WERI-Rb-1 (cell line): ENCODE measurements around the gene CRBN.

Source experiments
- DNase-seq: peaks from one replicate; pipeline ENCODE4 v3.0.0-alpha.2; 2020
- H3K27ac ChIP-seq: fragments of 250-450 bp; sonication (Bioruptor Pico); 2 replicates; pipeline ENCODE4 v1.5.1; 2020; ENCODE audit warnings: mild to moderate bottlenecking, moderate library complexity
- H3K27me3 ChIP-seq: fragments of 250-450 bp; sonication (Bioruptor Pico); 2 replicates; pipeline ENCODE4 v1.5.1; 2021; ENCODE audit warnings: mild to moderate bottlenecking, low read depth, moderate library complexity; ENCODE audit not compliant: insufficient read depth, severe bottlenecking
- H3K36me3 ChIP-seq: fragments of 250-450 bp; sonication (Bioruptor Pico); 2 replicates; pipeline ENCODE4 v1.5.1; 2020; ENCODE audit warnings: mild to moderate bottlenecking, moderate library complexity
- H3K4me3 ChIP-seq: 2 replicates; pipeline ENCODE4 v1.5.1; 2011; ENCODE audit warnings: low read depth, mild to moderate bottlenecking, control low read depth, low read length
- H3K9me3 ChIP-seq: fragments of 250-450 bp; sonication (Bioruptor Pico); 2 replicates; pipeline ENCODE4 v1.5.1; 2021; ENCODE audit warnings: mild to moderate bottlenecking, moderate library complexity; ENCODE audit not compliant: severe bottlenecking
- TF ChIP-seq, protein P1 (sequence below): IDR thresholded peaks from 2 replicates; pipeline ENCODE4 v1.5.1; 2011; ENCODE audit warnings: low read depth, mild to moderate bottlenecking, control low read depth, inconsistent platforms, low read length

Gene CRBN

DNA sequence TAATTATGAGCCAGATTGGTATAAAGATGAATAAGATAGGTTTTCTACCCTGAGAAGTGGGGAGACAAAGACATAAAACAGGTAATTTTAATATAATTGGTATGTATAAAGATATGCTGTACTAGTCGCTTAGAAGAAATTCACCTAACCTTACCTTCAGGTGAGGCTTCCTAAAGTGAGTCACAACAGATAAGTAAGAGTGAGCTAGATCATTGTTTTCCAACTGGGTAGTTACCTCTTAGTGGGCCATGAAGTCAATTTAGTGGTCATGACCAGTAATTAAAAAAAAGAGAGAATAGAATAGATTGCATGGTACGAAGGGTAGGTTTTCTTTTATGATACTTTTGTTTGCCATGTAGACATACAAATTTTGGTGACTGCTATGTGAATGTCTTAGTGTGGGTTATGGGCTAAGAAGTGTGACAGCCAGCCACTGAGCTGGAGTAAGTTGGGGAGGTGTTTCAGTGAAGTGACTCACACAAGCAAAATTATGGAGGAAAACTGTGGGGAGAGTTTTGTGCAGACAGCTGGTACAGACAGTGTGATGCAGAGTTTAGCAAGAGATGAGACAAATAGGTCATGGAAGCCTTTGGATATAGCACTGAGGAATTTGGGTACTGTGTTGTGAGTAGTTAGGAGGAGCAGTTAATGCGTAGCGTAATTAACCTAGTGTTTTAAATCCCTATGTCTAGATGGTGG, 44.6 kb downstream of the CRBN start:
- Histone ChIP-seq H3K27me3 (no peaks in the 10 kb centered on the region), H3K9me3 (no peaks in the 10 kb centered on the region), H3K4me3 (no peak overlapping the region), H3K36me3 (peaks cover 40% of the 10 kb centered on the region), H3K27ac (no peak overlapping the region)
- TF ChIP-seq, protein P1, sequence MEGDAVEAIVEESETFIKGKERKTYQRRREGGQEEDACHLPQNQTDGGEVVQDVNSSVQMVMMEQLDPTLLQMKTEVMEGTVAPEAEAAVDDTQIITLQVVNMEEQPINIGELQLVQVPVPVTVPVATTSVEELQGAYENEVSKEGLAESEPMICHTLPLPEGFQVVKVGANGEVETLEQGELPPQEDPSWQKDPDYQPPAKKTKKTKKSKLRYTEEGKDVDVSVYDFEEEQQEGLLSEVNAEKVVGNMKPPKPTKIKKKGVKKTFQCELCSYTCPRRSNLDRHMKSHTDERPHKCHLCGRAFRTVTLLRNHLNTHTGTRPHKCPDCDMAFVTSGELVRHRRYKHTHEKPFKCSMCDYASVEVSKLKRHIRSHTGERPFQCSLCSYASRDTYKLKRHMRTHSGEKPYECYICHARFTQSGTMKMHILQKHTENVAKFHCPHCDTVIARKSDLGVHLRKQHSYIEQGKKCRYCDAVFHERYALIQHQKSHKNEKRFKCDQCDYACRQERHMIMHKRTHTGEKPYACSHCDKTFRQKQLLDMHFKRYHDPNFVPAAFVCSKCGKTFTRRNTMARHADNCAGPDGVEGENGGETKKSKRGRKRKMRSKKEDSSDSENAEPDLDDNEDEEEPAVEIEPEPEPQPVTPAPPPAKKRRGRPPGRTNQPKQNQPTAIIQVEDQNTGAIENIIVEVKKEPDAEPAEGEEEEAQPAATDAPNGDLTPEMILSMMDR, result no peak
- DNase-seq, result no peak

DNA sequence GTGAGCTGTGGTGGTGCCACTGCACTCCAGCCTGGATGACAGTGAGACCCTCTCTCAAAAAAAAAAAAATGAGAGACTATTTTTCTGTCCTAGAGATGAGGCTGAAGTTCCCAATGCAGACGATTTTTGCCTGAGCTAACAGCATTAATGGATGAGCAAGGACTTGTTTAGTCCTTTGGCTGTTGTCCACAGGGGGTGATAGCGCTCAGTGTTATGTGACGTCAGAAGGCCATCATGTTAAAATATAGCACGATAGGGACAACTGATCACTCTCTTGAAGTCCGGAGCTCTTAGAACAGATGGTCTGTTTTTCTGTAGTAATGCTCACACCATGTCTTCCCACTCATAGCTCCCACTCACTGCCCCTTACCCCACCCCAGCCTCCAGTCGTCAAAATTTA, 46.0 kb downstream of the CRBN start:
- Histone ChIP-seq H3K27ac (no peak overlapping the region), H3K4me3 (no peak overlapping the region), H3K27me3 (no peaks in the 10 kb centered on the region), H3K36me3 (peaks cover 39% of the 10 kb centered on the region), H3K9me3 (no peaks in the 10 kb centered on the region)
- TF ChIP-seq, protein P1, result no peak
- DNase-seq, result no peak

DNA sequence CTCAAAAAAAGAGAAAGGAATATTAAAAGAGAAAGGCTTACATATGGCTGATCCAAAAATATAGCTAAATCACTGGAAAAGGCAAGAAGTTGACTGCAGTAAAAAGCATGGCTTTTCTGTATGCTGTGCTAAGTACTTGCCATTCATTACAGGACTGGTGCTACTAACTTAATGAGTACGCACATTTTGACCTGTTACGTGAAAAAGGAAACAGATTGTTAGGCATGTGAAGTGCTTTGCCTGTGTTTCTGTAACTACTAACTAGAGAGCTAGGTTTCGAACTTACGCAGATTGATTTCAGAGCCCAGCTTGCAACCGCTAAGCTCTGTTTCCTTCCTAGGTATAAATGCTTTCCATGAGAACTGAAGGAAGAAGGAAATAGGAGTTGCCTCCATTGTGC, 49.9 kb downstream of the CRBN start:
- H3K27ac ChIP-seq, result no peak overlapping the region
- no peak for DNase-seq
- no peak overlapping the region for H3K4me3 ChIP-seq
- H3K9me3 ChIP-seq, result no peaks in the 10 kb centered on the region
- H3K36me3 ChIP-seq, result peaks cover 33% of the 10 kb centered on the region
- TF ChIP-seq, protein P1, result no peak
- no peaks in the 10 kb centered on the region for H3K27me3 ChIP-seq

DNA sequence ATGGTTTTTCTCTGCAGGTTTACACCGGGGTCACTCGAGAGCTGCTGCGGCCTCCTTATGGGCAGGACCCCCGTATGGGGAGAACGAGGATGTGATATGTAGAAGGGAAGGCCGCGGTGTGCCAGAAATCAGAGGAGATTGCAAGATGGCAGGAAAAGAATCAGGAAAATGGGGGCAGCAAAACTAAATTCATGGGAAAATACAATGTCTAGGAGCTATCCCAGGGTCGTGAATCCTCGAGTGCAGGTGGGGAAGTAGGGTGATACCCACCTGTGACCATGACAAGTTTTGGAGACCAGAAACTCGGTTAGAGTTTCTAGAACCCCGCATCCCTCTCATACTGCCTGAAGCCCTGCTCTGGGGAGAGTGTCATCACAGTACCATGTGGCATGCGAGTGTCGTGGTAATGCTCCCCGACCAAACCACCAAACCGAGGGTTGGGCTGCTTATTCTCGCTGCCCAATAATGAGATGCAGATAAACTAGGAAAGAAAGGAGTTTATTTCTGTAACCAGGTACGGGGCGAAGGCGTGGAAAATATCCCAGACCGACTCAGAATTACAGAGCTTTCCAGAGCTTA, 52.0 kb downstream of the CRBN start:
- TF ChIP-seq, protein P1, result no peak
- no peaks in the 10 kb centered on the region for H3K9me3 ChIP-seq
- H3K27ac ChIP-seq, result peak overlapping the region; percentile 94
- H3K27me3 ChIP-seq, result no peaks in the 10 kb centered on the region
- DNase-seq, result no peak
- peak overlapping the region; percentile 61 for H3K4me3 ChIP-seq
- peaks cover 26% of the 10 kb centered on the region for H3K36me3 ChIP-seq

DNA sequence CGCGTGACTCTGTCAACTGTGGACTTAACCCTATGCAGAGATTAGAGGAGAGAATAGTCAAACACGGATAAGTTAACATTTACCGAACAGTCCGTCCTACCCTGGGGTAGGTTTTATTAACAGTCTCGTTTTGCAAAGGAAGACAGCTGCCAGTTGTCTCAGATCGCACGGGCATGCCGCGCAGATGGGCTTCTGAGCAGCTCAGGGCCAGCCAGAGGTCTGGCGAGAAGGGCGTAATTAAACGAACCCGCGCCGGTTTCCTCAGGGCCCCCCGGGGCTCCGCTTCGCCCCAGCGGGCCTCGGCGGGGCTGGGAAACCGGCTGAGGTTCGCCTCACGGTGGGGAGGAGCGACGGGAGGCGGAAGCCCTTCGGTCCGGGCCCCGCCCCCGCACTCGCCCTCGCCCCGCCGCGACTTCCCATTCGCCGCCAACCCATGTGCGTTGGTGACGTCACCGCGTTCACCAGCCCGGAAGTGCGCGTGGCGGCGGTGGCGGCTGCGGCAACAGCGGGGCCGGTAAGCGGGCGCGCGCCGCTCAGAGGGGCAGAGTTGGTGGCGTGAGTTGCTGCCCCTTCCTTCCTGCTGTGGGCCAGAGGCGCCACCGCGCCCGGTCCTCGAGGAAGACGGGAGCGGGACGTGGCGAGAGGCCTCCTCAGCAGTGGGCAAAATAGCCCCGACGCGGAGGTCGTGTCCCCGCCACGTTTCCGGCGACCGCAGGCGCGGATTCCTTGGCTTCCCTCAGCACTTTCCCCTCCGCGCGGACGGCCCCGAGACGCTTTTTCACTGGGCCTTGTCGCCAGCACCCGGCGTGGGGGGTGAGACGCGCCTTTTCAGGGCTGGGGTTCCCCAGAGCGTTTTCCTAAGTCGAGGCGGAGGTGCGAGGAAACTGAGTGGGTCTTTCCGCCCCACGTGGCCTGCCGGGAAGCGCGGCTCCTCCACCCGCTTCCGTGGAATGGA, 52.7 kb downstream of the CRBN start, which contains the start of gene TRNT1:
Gene TRNT1 (plus strand): TSS at position 464 of the 955 bp plus-strand sequence. CDS start 2,101 bp downstream, outside the sequence.
- Histone ChIP-seq H3K36me3 (peaks cover 26% of the 10 kb centered on the region), H3K27ac (peak within 1 kb of the TSS; percentile 94), H3K4me3 (peak within 1 kb of the TSS; percentile 61), H3K27me3 (no peaks in the 10 kb centered on the region), H3K9me3 (no peaks in the 10 kb centered on the region)
- TF ChIP-seq, protein P1, result no peak
- peak; percentile 95 for DNase-seq
